HG03439 (cell line): ENCODE results near the gene TEAD2.

Experiments
- ATAC-seq: cut with Tn5 transposase; IDR thresholded peaks from one replicate; pipeline ENCODE4 v1.9.1; 2021; ENCODE audit warnings: mild to moderate bottlenecking, moderate library complexity; ENCODE audit not compliant: unreplicated experiment

The TEAD2 gene

DNA sequence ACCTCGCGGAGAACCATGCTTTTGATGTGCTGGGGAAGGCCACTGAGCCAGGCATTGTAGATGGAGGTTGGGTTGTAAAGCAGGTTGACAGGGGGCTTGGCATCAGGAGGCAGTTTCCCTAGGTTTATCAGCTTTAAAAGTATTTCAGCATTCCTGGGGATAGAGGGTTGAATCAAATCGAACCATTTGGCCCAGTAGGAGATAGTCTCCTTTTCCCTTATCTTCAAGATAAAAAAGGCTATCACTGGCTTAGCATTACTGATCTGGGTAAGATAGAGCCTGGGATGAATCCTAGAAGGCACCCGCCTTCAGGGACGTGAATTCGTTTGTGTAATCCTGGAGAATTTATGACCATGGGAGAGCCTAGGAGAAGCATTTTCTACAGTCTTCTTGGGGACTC, 67.8 kb downstream of the TEAD2 start:
- ATAC-seq: no peak
